ENCODE data around the gene SPATA3.

Gene SPATA3

DNA sequence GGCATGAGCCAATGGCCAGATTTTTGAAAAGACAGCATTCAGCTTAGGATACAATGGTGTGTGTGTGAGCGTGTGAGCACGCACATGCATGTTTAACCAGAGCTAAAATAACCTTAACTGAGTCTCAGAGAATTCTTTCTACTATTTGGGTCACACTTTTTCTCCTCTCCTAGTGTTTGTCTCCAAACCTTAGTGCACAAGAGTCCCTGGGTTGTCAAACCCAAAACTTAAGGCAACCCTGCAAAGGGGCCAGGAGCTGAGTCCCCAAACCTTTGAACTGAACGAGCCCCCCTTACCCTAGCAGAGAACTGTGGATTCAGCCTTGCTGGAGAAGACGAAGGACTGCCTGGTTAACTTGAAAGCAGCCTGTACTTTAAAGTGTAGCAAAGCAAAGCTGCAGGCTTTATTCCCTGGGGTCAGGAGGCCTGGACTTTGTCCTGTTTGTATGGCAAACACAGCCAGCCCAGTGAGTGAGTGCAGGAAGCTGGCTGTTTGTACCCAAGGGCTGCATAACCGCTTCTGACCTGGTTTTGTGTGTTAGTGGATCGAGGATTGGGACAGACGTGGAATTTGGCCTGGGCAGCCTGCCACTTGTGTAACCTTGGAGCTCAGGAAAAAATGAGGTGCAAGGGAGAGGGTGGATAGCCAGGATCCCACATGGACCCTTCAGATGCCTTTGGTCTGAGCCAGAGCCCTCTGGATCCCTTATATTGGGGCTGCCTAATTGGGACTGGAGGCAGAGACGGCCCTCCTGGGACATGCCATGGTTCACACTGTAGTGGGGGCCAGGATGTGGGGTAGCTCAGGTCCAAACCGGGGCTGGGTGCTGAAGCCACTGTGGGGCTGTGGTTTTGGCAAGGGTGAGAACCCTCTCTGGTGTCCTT lies 54.3 kb downstream of the SPATA3 start:
- DNase-seq (ENCODE audit: low read depth): no peak

DNA sequence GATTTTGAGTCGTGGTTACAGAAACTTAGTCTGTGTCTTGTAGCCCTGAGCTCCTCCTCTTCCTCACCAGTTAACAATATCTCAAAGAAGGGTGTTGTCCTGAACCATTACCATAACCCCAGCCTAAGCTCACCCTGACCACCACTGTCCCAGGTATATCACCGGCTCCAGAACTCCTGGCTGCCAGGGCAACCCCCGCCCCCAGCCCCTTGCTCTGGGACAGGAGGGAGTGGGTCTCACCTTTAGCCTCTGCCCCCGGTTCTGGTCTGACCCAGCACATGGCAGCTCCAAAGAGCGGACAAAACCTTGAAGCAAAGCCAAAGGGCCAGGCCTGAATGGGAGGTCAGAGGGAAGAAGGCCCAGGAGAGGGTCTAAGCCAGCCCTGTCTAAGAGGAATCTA lies 55.2 kb downstream of the SPATA3 start:
- no peak for DNase-seq (ENCODE audit: low read depth)

DNA sequence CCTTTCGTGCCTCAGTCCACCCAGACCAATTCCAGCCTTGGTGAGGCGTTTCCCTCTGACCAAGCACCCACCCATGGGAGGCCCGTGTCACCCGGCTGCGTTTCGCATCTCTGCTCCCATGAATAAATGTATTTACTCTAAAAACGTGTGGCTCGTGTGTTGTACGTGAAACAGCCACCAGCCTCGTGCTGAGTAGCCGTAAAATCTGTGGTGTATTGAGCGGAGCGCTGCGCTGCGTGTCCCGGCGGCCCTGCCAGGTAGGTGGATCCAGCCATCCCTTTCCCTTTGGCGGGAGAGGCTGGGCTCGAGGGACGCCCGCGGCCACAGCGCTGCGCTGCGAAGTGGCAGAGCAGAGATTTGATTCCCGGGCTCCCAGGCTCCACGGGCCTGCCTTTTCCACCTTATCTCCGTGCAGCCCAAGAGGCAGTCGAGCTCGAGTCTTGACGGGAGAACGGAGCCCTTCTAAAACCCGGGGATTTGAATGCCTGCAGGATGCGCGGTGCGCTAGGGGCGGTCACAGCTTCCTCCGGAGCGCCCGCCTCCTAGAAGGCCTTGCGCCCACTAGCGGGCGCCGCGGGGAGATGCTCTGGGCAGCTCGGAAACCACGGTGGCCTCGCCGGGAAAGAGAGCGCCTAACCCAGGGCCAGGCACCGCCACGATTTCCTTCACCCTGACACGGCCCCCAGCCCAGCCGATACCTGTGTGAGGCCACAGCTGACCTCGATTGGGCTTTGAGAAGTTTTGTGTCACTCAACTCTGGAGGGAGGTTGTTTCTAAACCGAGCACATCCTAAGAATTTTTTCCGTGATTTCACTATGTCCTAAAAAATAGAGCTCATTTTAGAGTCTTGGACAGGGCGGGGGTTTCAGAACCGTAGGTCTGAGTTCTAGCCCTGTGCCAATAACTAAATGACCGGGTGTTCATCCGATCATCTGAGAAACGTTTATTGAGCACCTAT lies 56.9 kb downstream of the SPATA3 start:
- peak; percentile 62 for DNase-seq (ENCODE audit: low read depth)

DNA sequence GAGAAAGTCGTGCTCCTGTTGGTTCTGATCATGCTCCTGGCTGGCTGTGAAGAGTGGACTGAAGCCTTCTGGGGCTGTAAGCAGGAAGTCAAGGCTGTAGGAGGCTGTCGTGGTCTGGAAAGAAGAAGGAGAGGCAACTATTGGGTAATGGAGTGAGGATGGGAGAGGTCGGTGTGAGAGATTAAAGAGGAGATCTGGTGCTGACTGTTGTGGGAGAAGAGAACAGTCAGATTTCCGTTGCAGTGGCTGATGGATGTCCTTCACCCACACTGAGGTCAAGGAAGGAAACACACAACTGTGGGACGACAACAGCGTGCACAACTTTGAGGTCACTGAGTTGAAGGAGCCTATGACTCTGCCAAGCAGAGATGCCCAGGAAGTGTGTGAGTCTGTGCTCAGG lies 57.9 kb downstream of the SPATA3 start:
- DNase-seq (ENCODE audit: low read depth): no peak

DNA sequence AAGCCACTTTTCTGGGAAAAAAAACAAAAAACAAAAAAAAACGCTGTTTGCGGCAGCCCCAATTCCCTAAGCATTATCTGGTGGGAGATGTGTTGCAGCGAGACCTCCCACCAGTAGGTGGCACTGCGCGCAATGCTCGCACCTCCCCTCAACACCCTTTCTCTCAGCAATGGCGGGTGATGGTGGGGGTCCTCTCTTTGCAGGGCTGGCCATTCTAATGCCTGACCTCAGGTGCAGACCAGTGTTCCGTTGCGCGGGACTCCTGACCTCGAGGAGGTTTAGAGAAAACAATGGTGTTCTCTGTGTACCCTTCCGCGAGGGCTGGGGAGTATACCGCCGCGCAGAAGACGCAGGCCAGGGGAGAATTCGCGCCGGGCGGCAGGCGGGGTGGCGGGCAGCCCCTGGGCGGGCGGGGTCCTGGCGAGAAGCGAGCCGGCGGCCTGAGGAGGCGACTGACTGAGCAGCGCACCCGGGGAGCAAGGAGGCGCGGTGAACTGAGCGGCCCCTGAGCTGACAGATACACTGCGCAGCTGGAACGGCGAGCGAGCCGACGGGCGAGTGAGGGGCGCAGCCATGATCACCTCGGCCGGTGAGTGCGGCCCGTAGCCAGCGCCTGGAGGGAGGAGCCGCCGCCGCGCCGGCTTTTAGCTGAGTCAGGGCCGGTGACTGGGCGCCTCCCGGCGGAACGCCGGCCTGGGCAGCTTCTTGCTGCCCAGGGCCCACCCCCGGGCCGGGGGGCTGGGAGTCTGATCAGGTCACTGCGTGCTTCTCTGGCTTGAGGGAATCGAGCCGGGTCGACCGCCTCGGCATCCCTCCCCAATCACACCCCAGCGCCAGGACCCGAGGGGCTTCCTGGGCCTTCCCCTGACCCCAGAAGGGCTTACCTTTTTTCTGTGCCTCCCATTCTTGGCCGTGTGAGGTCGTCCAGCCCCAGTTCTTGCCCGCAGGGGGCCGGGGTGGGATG lies 60.8 kb downstream of the SPATA3 start, which contains the start of gene PSMD1:
TSS of gene PSMD1 (plus strand) at position 415 of the 964 bp plus-strand sequence. CDS start at position 574, 159 bp downstream.
- DNase-seq (ENCODE audit: low read depth): peak; percentile 89

DNA sequence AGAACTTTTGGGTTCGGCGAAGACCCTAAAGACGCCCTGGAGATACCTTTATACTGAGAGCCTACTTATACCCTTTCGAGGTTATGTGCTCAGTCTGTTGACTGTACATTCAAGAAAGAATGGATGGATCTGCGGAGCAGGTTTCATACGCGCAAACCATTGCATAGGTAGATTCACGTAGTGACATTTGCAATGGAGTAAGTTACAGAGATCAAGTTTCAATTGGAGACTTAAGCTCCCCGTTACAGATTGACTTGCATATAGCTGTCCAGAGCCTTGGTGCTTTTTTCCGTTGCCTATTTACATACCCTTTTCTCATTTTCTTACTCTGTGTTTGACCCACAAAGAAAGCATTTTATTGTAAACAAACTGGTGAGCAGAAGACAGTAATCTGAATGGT lies 61.7 kb downstream of the SPATA3 start:
- DNase-seq (ENCODE audit: low read depth): no peak
